ENCODE results near the gene CST6.

CST6 gene

GRCh38 chr11:65973439-65974110 is 38.2 kb upstream of the CST6 start:
- no peak for TF ChIP-seq CTCF (IDR thresholded peaks at IDR 0.05)

GRCh38 chr11:65975771-65976170 is 36.0 kb upstream of the CST6 start:
- TF ChIP-seq CTCF (IDR thresholded peaks at IDR 0.05), result no peak

GRCh38 chr11:65976216-65977176 is 35.3 kb upstream of the CST6 start:
- TF ChIP-seq CTCF (IDR thresholded peaks at IDR 0.05), result no peak

GRCh38 chr11:65977621-65978390 is 34.0 kb upstream of the CST6 start:
- TF ChIP-seq CTCF (IDR thresholded peaks at IDR 0.05), result no peak

GRCh38 chr11:65978391-65979238 is 33.2 kb upstream of the CST6 start:
- no peak for TF ChIP-seq CTCF (IDR thresholded peaks at IDR 0.05)

- TF ChIP-seq CTCF (IDR thresholded peaks at IDR 0.05), result no peak
Observed at GRCh38 chr11:65979261-65979759, 32.5 kb upstream of the CST6 start.

Measured in LNCAP (cell line).